ENCODE data around the gene ANKRD27. TPM values are rescaled to one million over a fixed set of nuclear protein-coding genes. Genes with fewer than 3 reads are reported as not detected.

ANKRD27 gene
- total and polyA plus RNA-seq, 10 of the 15 experiments (the other 5 are each of a cell fraction or from before 2014, with no cell fraction given) = 2.8 to 49.9 (median 28.5) TPM

GRCh38 chr19:32607479-32607878 lies 67.5 kb downstream of the ANKRD27 start:
- ChIA-PET RAD21 (ENCODE audit: unreplicated experiment) (no interaction called here), SMC1A (ENCODE audit: uncharacterized antibody, unreplicated experiment) (no interaction called here), POLR2A (interaction anchor here (0.6 kb wide), 1 partner anchor 233 kb away, joined by 3 read pairs; no protein-coding TSS in a partner anchor), CTCF (no interaction called here)
- no TSS peak for BruUV-seq (replicated peaks)
- ATAC-seq = no peak
- H3K27me3 ChIP-seq (replicated peaks in 1 of 2; ENCODE audit: control insufficient read depth in 2 of 2, insufficient read depth in 2 of 2, low read length in 1 of 2) = no peaks in the 10 kb centered on the region
- no peak overlapping the region for H3K9ac ChIP-seq (ENCODE audit: control insufficient read depth, insufficient read depth, low read length)
- in situ Hi-C loops (cut with MboI) (no loop called here), intact Hi-C loops (cut with micrococcal nuclease; ENCODE audit: unreplicated experiment) (no loop called here)
- no peak overlapping the region for H2AFZ ChIP-seq (ENCODE audit: control insufficient read depth, low read depth, low read length)
- no peaks in the 10 kb centered on the region for H4K20me1 ChIP-seq (ENCODE audit: control insufficient read depth, insufficient read depth)
- DNase-seq (ENCODE audit: low read depth, low spot score) = no peak
- H3K79me2 ChIP-seq (ENCODE audit: control insufficient read depth, insufficient read depth, low read length) = no peaks in the 10 kb centered on the region
- H3K4me3 ChIP-seq = no peak overlapping the region
- no peaks in the 10 kb centered on the region for H3K4me1 ChIP-seq (ENCODE audit: control insufficient read depth, insufficient read depth, low read length)
- peaks cover 3 to 14% of the 10 kb centered on the region in 2 experiments; a peak in 3 of 4 replicates for H3K36me3 ChIP-seq (ENCODE audit: control insufficient read depth in 2 of 2, insufficient read depth in 2 of 2, low read length in 1 of 2)
- no peak for TF ChIP-seq NR2C1 (IDR thresholded peaks at IDR 0.05)
- no peak for TF ChIP-seq ZBED1 (IDR thresholded peaks at IDR 0.05; ENCODE audit: borderline replicate concordance)
- no peak for TF ChIP-seq IRF3 (IDR thresholded peaks at IDR 0.05)
- no peak for TF ChIP-seq CUX1 (IDR thresholded peaks at IDR 0.05; ENCODE audit: insufficient replicate concordance, low read depth, low read length)
- WGBS (ENCODE audit: insufficient coverage, insufficient replicate concordance, low lambda C conversion rate, missing lambda C conversion rate) = 99% methylated on average over 20 of the region's 20 CpGs
- H3K9me3 ChIP-seq (replicated peaks; ENCODE audit: control insufficient read depth, insufficient read depth, low read length) = no peaks in the 10 kb centered on the region
- no peak overlapping the region for H3K27ac ChIP-seq (ENCODE audit: control insufficient read depth, insufficient read depth)
- FAIRE-seq = no peak
- no peak overlapping the region for H3K4me2 ChIP-seq (ENCODE audit: control insufficient read depth, insufficient read depth)

Data from GM12878 (cell line).